Lower leg skin (tissue), 3 donors: Measurements from ENCODE around the gene ADGRF3.

Experiments used
- POLR2A ChIP-seq, 2 donors: fragments of 450-650 bp; IDR thresholded peaks; one replicate each; pipeline ENCODE4 v1.6.1; 2016 to 2017; ENCODE audit warnings: antibody characterized with exemption in 2 of 2, mild to moderate bottlenecking in 1 of 2, moderate library complexity in 1 of 2
- TF ChIP-seq, protein P1 (sequence below), 3 donors: fragments of 450-650 bp; IDR thresholded peaks; one replicate each; pipeline ENCODE4 v1.5.1; 2016; ENCODE audit warnings: antibody characterized with exemption in 3 of 3, mild to moderate bottlenecking in 3 of 3, moderate library complexity in 2 of 3

DNA sequence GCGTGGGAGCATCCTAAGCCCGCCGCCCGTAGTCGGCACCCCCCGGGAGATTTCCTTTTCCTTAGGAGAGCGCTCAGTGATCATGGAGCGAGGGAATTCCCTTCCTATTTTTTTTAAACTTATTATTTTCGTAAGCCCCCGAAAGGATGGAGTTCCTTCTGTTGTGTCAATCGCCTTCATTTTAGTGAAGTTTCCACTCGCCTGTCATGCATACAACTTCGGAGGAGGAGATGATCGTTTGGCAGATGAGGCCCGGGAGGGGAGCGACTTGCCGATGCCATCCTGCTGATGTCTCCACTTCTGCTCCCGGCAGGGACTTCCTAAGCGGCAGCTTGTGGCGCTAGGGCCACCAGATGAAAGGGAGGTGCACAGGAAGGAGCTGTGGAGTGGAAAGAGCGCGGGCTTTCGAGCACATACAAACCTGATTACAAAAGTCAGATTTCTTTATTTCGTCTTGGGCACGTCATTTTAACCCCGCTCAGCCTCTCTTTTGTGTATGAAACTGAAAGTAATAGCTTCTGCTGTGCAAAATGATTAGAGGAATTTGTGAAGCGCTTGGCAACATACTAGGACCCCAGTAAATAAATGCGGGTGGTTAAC, at the start of gene ADGRF3:
- TF ChIP-seq, protein P1, sequence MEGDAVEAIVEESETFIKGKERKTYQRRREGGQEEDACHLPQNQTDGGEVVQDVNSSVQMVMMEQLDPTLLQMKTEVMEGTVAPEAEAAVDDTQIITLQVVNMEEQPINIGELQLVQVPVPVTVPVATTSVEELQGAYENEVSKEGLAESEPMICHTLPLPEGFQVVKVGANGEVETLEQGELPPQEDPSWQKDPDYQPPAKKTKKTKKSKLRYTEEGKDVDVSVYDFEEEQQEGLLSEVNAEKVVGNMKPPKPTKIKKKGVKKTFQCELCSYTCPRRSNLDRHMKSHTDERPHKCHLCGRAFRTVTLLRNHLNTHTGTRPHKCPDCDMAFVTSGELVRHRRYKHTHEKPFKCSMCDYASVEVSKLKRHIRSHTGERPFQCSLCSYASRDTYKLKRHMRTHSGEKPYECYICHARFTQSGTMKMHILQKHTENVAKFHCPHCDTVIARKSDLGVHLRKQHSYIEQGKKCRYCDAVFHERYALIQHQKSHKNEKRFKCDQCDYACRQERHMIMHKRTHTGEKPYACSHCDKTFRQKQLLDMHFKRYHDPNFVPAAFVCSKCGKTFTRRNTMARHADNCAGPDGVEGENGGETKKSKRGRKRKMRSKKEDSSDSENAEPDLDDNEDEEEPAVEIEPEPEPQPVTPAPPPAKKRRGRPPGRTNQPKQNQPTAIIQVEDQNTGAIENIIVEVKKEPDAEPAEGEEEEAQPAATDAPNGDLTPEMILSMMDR (IDR thresholded peaks at IDR 0.05) = no peak
- no peak for TF ChIP-seq POLR2A (IDR thresholded peaks at IDR 0.05)
